ENCODE measurements around the gene OGDH.
"Not testable (repeated sequence)": the region's sequence is repeated elsewhere in the genome, so short reads cannot be mapped to it uniquely, and the experiment has no call there.

The OGDH gene

GRCh38 chr7:44706788-44707557 lies 100.5 kb downstream of the OGDH start:
- no peak for DNase-seq (ENCODE audit: low read depth in 2 of 2)

GRCh38 chr7:44707558-44708230 lies 101.3 kb downstream of the OGDH start:
- no peak for DNase-seq (ENCODE audit: low read depth in 2 of 2)

GRCh38 chr7:44709011-44709915 lies 102.8 kb downstream of the OGDH start:
- no peak for DNase-seq (ENCODE audit: low read depth in 2 of 2)

DNA sequence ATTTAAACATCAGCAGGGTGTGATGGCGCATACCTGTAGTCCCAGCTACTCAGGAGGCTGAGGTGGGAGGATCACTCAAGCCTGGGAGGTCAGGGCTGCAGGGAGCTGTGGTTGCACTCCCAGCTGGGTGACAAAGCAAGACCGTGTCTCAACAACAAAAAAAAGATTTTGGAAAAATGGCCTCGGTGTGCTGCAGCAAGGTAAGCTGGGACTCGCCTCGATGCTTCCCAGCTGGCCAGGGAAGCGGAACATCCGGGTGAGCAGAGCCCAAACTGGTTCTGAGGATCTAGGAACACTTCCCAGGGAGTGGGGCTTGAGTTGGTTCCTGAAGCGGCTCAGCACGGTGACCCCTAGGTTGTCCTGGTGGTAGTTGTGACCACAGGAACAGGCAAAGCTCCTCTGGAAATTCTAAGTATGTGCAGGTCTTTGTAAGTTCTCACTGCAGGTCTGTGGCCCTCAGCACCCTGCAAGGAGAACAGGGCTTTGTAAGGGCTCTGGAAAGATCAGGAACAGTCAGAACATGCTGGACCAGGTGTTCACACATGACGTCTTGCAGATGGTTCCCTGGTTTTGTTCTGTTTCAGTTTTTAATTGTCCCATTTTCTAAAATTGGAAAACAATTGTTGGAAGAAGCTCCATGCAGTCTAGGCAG lies 103.6 kb downstream of the OGDH start:
- no peak for DNase-seq (ENCODE audit: low read depth in 2 of 2)

DNA sequence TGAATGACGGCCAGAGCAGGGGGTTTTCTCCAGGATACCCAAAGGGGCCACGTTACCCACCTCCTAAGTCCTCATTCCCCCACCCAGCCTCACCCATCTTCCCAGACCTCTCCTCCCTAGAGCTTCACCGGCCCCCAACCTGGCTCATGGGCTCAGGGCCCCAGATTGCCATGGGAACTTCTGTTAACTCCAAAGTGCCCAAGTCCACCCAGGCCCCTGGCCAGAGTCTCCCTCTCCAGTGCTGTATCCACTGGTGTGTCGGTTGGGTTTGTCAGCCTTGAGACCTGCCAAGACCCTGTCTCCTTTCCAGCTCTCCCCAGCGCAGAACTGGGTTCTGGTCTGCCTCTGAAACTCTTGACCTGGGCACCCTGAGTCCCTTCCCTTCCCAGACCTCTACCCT lies 105.1 kb downstream of the OGDH start:
- no peak for DNase-seq (ENCODE audit: low read depth in 2 of 2)

GRCh38 chr7:44712012-44712411 lies 105.6 kb downstream of the OGDH start:
- DNase-seq (ENCODE audit: low read depth in 2 of 2), result no peak

GRCh38 chr7:44713141-44713540 lies 106.7 kb downstream of the OGDH start:
- DNase-seq (ENCODE audit: low read depth in 2 of 2), result no peak

- no peak for DNase-seq (ENCODE audit: low read depth in 2 of 2)
Observed at GRCh38 chr7:44713680-44714335, 107.4 kb downstream of the OGDH start.

DNA sequence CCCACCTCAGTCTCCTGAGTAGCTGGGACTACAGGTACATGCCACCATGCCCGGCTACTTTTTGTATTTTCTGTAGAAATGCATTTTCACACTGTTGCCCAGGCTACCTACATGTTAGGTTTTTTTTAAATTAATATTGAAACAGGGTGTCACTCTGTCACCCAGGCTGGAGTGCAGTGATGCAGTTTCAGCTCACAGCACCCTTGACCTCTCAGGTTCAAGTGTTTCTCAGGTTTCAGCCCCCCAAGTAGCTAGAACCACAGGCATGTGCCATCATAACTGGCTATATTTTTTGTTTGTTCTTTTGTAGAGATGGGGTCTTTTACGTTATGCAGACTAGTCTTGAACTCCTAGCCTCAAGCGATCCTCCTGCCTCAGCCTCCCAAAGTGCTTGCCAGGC lies 109.8 kb downstream of the OGDH start:
- no peak for DNase-seq (ENCODE audit: low read depth in 2 of 2)

DNA sequence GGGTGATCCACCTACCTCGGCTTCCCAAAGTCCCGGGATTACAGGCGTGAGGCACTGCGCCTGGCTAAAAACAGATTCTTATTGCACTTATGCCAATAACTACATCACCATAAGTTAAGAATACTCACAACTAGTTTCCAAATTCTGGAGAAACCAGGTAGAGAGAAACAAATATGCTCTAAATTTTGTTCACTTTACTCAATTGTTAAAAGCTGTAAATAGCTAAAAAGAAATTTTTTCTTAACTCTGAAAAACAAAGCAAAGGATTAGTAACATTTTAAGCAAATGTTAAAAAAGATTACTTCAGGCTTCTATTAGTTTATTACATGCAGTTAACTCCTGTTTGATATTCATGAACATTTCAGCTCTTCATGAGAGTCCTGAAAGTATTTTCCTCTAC lies 113.9 kb downstream of the OGDH start:
- DNase-seq (ENCODE audit: low read depth in 2 of 2), result no peak

DNA sequence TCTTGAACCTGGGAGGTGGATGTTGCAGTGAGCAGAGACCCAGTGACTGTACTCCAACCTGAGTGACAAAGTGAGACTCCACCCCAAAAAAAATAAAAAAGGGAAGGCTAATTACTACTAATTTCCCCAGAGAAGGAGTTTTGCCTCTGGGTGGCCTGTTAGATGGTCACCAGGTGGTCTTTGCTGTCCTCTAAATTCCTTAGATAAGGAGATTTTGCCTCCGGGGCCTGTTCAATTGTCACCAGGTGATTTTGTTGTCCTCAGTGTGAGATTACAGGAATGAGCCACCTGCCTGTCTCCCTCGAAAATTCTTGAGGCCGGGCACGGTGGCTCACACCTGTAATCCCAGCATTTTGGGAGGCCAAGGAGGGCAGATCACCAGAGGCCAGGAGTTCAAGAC lies 117.8 kb downstream of the OGDH start:
- DNase-seq (ENCODE audit: low read depth in 2 of 2), result no peak

- DNase-seq (ENCODE audit: low read depth in 2 of 2), result not testable (repeated sequence)
Observed at GRCh38 chr7:44726250-44726649, 119.8 kb downstream of the OGDH start.

- no peak for DNase-seq (ENCODE audit: low read depth in 2 of 2)
Observed at GRCh38 chr7:44727158-44727936, 120.9 kb downstream of the OGDH start.

DNA sequence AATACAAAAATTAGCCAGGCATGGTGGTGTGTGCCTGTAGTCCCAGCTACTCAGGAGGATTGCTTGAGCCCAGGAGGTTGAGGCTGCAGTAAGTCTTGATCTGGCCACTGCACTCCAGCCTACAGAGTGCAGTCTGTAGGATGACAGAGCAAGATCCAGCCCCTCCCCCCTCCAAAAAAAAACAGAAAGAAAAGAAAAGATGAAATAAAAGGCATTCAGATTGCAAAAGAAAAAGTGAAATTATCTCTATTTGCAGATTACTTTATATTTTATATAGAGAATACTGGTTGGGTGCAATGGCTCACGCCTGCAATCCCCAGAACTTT lies 121.5 kb downstream of the OGDH start:
- no peak for DNase-seq (ENCODE audit: low read depth in 2 of 2)

GRCh38 chr7:44729949-44730590 lies 123.6 kb downstream of the OGDH start:
- DNase-seq (ENCODE audit: low read depth in 2 of 2), result no peak

- DNase-seq (ENCODE audit: low read depth in 2 of 2), result not testable (repeated sequence)
Observed at GRCh38 chr7:44732971-44733370, 126.5 kb downstream of the OGDH start.

GRCh38 chr7:44733708-44734481 lies 127.5 kb downstream of the OGDH start:
- no peak for DNase-seq (ENCODE audit: low read depth in 2 of 2)

- peak in 1 of 2 donors; percentile 35 for DNase-seq (ENCODE audit: low read depth in 2 of 2)
Observed at GRCh38 chr7:44735403-44736165, 129.2 kb downstream of the OGDH start.

DNA sequence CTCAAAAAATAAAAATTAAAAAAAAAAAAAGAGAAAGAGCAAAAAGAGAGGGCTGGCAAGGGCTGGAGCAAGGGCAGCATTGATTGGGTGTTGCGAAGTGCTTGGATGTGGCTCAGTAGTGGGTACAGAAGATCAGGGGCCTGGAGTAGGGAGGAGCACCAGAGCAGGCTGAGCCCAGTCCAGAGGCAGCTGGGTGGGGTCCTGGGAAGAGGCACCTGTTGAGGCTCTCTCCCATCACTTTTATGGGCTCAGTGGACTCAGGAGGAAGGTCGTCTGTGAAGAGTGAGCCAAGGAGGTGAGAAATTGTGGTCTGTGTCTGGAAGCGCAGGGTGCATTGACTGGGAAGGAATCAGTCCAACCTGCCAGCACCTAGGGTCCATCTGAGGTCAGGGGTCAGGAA lies 130.5 kb downstream of the OGDH start:
- DNase-seq (ENCODE audit: low read depth in 2 of 2), result no peak
